Lung (tissue), 12 donors: Measurements from ENCODE around the gene SRPK2. TPM values are rescaled to one million over a fixed set of nuclear protein-coding genes. Genes with fewer than 3 reads are reported as not detected.

Source experiments
- ATAC-seq: fragments of 200-7000 bp; cut with Tn5 transposase; one replicate; pipeline ENCODE4 v1.9.1; 2020; ENCODE audit warnings: moderate number of reproducible peaks; ENCODE audit not compliant: insufficient read depth, low FRiP score
- DNase-seq, 3 donors: peaks; one replicate each; pipeline ENCODE4 v3.0.0-alpha.2; 2013 to 2017
- H3K27ac ChIP-seq, 2 donors: one replicate each; pipeline ENCODE4 v1.5.1; 2013; ENCODE audit warnings: mild to moderate bottlenecking in 2 of 2, moderate library complexity in 2 of 2, control low read depth in 1 of 2, inconsistent platforms in 1 of 2, low read depth in 1 of 2, low read length in 1 of 2
- H3K27me3 ChIP-seq, 3 donors: one replicate each; pipeline ENCODE4 v1.5.1; 2013; ENCODE audit warnings: low read length in 2 of 3; ENCODE audit not compliant: control insufficient read depth in 3 of 3, insufficient read depth in 3 of 3
- H3K36me3 ChIP-seq, 4 donors: one replicate each; pipeline ENCODE4 v1.5.1; 2013; ENCODE audit warnings: low read length in 4 of 4, mild to moderate bottlenecking in 1 of 4, moderate library complexity in 1 of 4; ENCODE audit not compliant: control insufficient read depth in 4 of 4, insufficient read depth in 4 of 4
- H3K4me1 ChIP-seq, 5 donors: one replicate each; pipeline ENCODE4 v1.5.1; 2013; ENCODE audit warnings: low read length in 5 of 5, mild to moderate bottlenecking in 2 of 5, moderate library complexity in 1 of 5; ENCODE audit not compliant: control insufficient read depth in 5 of 5, insufficient read depth in 5 of 5
- H3K4me3 ChIP-seq: one replicate; pipeline ENCODE4 v1.5.1; 2013; ENCODE audit warnings: mild to moderate bottlenecking, control low read depth, moderate library complexity
- H3K9ac ChIP-seq, 2 donors: one replicate each; pipeline ENCODE4 v1.5.1; 2013; ENCODE audit warnings: low read length in 2 of 2, control low read depth in 1 of 2; ENCODE audit not compliant: insufficient read depth in 1 of 2
- H3K9me3 ChIP-seq, 4 donors: one replicate each; pipeline ENCODE4 v1.5.1; 2013; ENCODE audit warnings: low read length in 3 of 4, mild to moderate bottlenecking in 1 of 4, moderate library complexity in 1 of 4; ENCODE audit not compliant: control insufficient read depth in 4 of 4, insufficient read depth in 3 of 4
- WGBS, 2 donors: extraction: QIAGEN DNeasy Blood & Tissue Kit; methylation state at CpG; one replicate each; pipeline ENCODE4 v1.1.7; 2013; 5-methylcytosine and 5-hydroxymethylcytosine counted together
- polyA plus RNA-seq, 2 donors: library from polyadenylated mRNA; stranded (reverse); fragments of 200-250 nt; gene quantifications; one replicate each; pipeline ENCODE4 v1.2.1, GENCODE V29; 2013
- total RNA-seq, 2 donors: library from RNA; depleted of rRNA in 1 of 2; stranded (reverse); fragments of >200 nt in 1 of 2; gene quantifications; one replicate each; pipeline ENCODE4 v1.2.1, GENCODE V29; 2014 to 2021
- TF ChIP-seq, protein P1 (sequence below): IDR thresholded peaks from 2 replicates; pipeline ENCODE4 v1.5.1; 2012; ENCODE audit warnings: mild to moderate bottlenecking; ENCODE audit errors: control extremely low read depth, extremely low read depth
- donor health status: control.
- donor health status: control.
- donor health status: Bipolar disorder and iron deficiency.
- donor health status: healthy.
- donor health status: DM: yes; HTN: yes; CAD: no.

SRPK2 gene
- total and polyA plus RNA-seq, 4 donors, result 10.8 to 71.2 (median 23.2) TPM

DNA sequence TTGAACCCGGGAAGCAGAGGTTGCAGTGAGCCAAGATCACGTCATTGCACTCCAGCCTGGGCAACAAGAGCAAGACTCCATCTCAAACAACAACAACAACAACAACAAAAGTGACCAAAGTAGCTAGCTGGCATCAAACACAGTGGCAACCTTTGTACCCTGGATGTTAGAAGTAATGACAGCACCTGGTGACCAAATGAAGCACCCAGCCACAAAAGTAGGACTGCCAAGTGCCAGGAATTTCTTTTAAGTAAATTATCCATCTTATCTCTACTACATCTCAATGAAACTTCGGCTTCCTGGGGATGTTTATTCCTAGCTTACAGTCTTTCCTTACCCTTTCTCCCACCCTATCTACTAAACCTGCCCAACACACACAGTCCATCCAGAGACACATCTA lies 18.8 kb downstream of the SRPK2 start:
- no peak overlapping the region for H3K9ac ChIP-seq
- H3K36me3 ChIP-seq, result no peaks in the 10 kb centered on the region
- TF ChIP-seq, protein P1, sequence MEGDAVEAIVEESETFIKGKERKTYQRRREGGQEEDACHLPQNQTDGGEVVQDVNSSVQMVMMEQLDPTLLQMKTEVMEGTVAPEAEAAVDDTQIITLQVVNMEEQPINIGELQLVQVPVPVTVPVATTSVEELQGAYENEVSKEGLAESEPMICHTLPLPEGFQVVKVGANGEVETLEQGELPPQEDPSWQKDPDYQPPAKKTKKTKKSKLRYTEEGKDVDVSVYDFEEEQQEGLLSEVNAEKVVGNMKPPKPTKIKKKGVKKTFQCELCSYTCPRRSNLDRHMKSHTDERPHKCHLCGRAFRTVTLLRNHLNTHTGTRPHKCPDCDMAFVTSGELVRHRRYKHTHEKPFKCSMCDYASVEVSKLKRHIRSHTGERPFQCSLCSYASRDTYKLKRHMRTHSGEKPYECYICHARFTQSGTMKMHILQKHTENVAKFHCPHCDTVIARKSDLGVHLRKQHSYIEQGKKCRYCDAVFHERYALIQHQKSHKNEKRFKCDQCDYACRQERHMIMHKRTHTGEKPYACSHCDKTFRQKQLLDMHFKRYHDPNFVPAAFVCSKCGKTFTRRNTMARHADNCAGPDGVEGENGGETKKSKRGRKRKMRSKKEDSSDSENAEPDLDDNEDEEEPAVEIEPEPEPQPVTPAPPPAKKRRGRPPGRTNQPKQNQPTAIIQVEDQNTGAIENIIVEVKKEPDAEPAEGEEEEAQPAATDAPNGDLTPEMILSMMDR, result no peak
- H3K27me3 ChIP-seq, result no peaks in the 10 kb centered on the region
- ATAC-seq, result no peak
- H3K4me3 ChIP-seq, result no peak overlapping the region
- no peak for DNase-seq
- 44 to 82% methylated on average over 3 of the region's 3 CpGs for WGBS, 2 donors
- no peak overlapping the region for H3K27ac ChIP-seq
- H3K4me1 ChIP-seq, result peaks cover 0 to 3% (median 0%) of the 10 kb centered on the region in 5 donors
- H3K9me3 ChIP-seq, result no peaks in the 10 kb centered on the region

DNA sequence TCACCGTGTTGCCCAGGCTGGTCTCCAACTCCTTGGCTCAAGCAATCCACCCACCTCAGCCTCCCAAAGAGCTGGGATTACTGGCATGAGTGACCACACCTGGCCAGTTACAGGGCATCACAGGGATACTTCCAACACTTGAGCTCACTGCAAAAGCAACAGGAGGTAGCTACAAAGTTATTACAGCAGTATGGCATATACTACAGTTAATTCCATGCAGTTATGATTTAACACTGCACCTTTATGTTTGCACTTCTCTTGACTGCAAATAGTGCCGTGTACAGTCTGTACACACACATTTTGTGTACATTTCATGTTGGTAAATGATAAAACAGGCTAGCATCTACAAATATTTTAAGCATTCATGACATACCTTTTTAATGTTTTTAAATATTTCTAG lies 21.3 kb downstream of the SRPK2 start:
- H3K36me3 ChIP-seq, result no peaks in the 10 kb centered on the region
- peaks cover 0 to 3% (median 0%) of the 10 kb centered on the region in 5 donors for H3K4me1 ChIP-seq
- TF ChIP-seq, protein P1, result no peak
- H3K9ac ChIP-seq, result no peak overlapping the region
- 76 to 91% methylated on average over 2 of the region's 2 CpGs for WGBS, 2 donors
- H3K27ac ChIP-seq, result no peak overlapping the region
- H3K4me3 ChIP-seq, result no peak overlapping the region
- no peak for DNase-seq
- H3K9me3 ChIP-seq, result no peaks in the 10 kb centered on the region
- ATAC-seq, result no peak
- no peaks in the 10 kb centered on the region for H3K27me3 ChIP-seq

DNA sequence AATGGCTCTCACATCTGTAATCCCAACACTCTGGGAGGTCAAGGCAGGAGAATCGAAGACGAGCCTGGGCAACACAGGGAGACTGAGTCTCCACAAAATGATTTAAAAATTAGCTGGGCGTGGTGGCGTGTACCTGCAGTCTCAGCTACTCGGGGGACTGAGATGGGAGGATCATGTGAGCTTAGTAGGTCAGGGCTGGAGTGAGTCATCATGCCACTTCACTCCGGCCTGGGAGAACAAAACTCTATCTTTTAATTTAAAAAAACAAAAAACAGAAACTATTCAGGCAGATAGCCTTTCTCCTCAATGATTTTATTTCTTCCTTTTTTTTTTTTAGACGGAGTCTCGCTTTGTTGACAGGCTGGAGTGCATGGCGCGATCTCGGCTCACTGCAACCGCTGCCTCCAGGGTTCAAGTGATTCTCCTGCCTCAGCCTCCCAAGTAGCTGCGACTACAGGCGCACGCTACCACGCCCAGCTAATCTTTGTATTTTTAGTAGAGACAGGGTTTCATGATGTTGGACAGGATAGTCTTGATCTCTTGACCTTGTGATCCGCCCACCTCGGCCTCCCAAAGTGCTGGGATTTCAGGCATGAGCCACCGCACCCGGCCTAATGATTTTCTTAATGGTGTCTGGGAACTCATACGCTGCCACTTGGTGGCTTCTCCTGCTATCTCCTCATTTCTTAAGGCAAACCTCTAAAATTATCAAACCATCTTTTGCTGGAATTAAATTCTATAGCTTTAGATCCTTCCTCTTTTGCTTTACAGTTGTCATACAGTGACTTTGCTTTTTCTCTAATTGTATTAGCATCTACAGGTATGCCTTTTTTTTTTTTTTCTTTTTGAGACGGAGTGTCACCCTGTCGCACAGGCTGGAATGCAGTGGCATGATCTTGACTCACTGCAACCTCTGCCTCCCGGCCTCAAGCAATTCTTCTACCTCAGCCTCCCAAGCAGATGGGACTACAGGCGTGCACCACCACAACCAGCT lies 22.9 kb downstream of the SRPK2 start:
- Histone ChIP-seq H3K9me3 (no peaks in the 10 kb centered on the region), H3K4me3 (no peak overlapping the region), H3K36me3 (no peaks in the 10 kb centered on the region), H3K27ac (no peak overlapping the region), H3K9ac (no peak overlapping the region), H3K27me3 (no peaks in the 10 kb centered on the region), H3K4me1 (peaks cover 0 to 5% (median 0%) of the 10 kb centered on the region in 5 donors)
- TF ChIP-seq, protein P1, result no peak
- no peak for ATAC-seq
- 96 to 98% methylated on average over 25 of the region's 25 CpGs for WGBS, 2 donors
- DNase-seq, result no peak
